ENCODE measurements around the gene CAMK1G. TPM values are rescaled to one million over a fixed set of nuclear protein-coding genes. Genes with fewer than 3 reads are reported as not detected.

Gene CAMK1G
- total and polyA plus RNA-seq, 9 of the 15 experiments (the other 6 are each of a cell fraction or from before 2014, with no cell fraction given) = not detected

DNA sequence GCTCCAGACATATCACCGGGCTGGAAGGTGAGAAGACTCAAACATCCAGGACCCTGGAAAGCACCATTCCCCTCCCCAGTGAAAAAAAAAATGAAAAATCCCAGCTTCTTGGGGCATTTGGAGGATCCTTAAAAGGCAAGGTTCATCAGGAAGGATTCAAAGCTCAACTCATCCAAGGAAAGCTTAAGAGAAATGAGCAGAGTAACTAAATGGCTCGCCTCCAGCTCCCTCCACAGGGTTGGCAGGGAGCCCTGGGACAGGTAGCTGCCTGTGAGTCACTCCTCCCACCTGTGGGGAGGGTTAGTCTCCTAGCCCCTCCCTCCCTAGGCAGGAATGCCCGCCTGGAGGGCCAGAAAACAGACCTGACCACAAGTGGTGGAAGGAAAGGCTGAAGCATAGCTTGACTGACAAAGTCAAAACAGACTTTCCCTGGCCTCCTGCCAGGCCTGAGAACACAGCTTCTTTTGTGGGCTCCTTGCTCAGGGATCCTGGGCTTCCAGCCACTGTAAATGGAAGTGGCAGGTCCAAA lies 69.4 kb downstream of the CAMK1G start:
- peak; percentile 9 for ATAC-seq
- FAIRE-seq = peak; percentile 65
- H3K79me2 ChIP-seq (ENCODE audit: control insufficient read depth, insufficient read depth, low read length) = no peaks in the 10 kb centered on the region
- H3K4me2 ChIP-seq (ENCODE audit: insufficient read depth, low read length) = no peak overlapping the region
- 17% methylated on average over 3 of the region's 3 CpGs for WGBS (ENCODE audit: insufficient coverage, low coverage, missing lambda C conversion rate)
- H3K4me3 ChIP-seq = no peak overlapping the region
- DNase-seq (ENCODE audit: extremely low read depth in 1 of 4, low spot score in 3 of 4) = peak; percentile 45 to 77 (median 49)
- H4K20me1 ChIP-seq (replicated peaks; ENCODE audit: control insufficient read depth, insufficient read depth, low read length) = no peaks in the 10 kb centered on the region
- no peak overlapping the region for H3K27ac ChIP-seq (ENCODE audit: extremely low read depth, low read depth, low read length)
- H3K36me3 ChIP-seq (ENCODE audit: control insufficient read depth, insufficient read depth, low read length) = no peaks in the 10 kb centered on the region
- ChIA-PET CTCF (ENCODE audit: low intra/inter-chr PET ratio) (no interaction called here), POLR2A (interaction anchor here (0.6 to 3.5 kb wide), 12 partner anchors 8 to 57 kb away, joined by 3 to 15 read pairs (median 3); partner anchors contain the start of gene G0S2)
- in situ Hi-C loops (cut with MboI) = loop anchor here (10.0 kb wide), 1 partner anchor 1828 kb away; no protein-coding TSS in a partner anchor
- H3K9me3 ChIP-seq (replicated peaks; ENCODE audit: control insufficient read depth, insufficient read depth, low read depth, low read length) = no peaks in the 10 kb centered on the region
- H3K27me3 ChIP-seq (ENCODE audit: control insufficient read depth in 2 of 2, insufficient read depth in 2 of 2, low read length in 2 of 2) = peaks cover 0 to 6% of the 10 kb centered on the region in 2 experiments; a peak in 1 of 5 replicates
- H3K9me1 ChIP-seq (ENCODE audit: control insufficient read depth, insufficient read depth, low read length) = no peaks in the 10 kb centered on the region
- no peak overlapping the region; the same call in 1 of the 2 replicates for H2AFZ ChIP-seq (ENCODE audit: low read depth, low read length)
- H3K9ac ChIP-seq (ENCODE audit: insufficient read depth in 1 of 2, low read depth in 2 of 2, low read length in 2 of 2) = peak overlapping the region in 1 of 2 experiments; percentile 53; a peak in 1 of 4 replicates
- H3K4me1 ChIP-seq (replicated peaks in 1 of 2; ENCODE audit: control insufficient read depth in 2 of 2, insufficient read depth in 2 of 2, low read length in 2 of 2) = peaks cover 37 to 55% of the 10 kb centered on the region in 2 experiments
- no TSS peak for BruUV-seq (replicated peaks)
- intact Hi-C loops (cut with micrococcal nuclease) = no loop called here
- TF ChIP-seq ATF1 (CRISPR knock-in tag; IDR thresholded peaks at IDR 0.05) = no peak
- no peak for TF ChIP-seq ATF1 (tag; IDR thresholded peaks at IDR 0.05)
- TF ChIP-seq, protein P1, sequence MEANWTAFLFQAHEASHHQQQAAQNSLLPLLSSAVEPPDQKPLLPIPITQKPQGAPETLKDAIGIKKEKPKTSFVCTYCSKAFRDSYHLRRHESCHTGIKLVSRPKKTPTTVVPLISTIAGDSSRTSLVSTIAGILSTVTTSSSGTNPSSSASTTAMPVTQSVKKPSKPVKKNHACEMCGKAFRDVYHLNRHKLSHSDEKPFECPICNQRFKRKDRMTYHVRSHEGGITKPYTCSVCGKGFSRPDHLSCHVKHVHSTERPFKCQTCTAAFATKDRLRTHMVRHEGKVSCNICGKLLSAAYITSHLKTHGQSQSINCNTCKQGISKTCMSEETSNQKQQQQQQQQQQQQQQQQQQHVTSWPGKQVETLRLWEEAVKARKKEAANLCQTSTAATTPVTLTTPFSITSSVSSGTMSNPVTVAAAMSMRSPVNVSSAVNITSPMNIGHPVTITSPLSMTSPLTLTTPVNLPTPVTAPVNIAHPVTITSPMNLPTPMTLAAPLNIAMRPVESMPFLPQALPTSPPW (CRISPR knock-in tag; IDR thresholded peaks at IDR 0.05) = peak; percentile 39
- TF ChIP-seq NFIC (IDR thresholded peaks at IDR 0.05) = peak; percentile 95
- peak; percentile 97 for TF ChIP-seq ZNF764 (CRISPR knock-in tag; IDR thresholded peaks at IDR 0.05; ENCODE audit: low read depth)
- TF ChIP-seq, protein P2, sequence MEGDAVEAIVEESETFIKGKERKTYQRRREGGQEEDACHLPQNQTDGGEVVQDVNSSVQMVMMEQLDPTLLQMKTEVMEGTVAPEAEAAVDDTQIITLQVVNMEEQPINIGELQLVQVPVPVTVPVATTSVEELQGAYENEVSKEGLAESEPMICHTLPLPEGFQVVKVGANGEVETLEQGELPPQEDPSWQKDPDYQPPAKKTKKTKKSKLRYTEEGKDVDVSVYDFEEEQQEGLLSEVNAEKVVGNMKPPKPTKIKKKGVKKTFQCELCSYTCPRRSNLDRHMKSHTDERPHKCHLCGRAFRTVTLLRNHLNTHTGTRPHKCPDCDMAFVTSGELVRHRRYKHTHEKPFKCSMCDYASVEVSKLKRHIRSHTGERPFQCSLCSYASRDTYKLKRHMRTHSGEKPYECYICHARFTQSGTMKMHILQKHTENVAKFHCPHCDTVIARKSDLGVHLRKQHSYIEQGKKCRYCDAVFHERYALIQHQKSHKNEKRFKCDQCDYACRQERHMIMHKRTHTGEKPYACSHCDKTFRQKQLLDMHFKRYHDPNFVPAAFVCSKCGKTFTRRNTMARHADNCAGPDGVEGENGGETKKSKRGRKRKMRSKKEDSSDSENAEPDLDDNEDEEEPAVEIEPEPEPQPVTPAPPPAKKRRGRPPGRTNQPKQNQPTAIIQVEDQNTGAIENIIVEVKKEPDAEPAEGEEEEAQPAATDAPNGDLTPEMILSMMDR (IDR thresholded peaks at IDR 0.05 in 2 of 3, conservative IDR thresholded peaks at IDR 0.05 in 1 of 3; ENCODE audit: insufficient read depth in 2 of 3, low read depth in 1 of 3, low read length in 3 of 3) = no peak
- no peak for TF ChIP-seq STAT5A (IDR thresholded peaks at IDR 0.05; ENCODE audit: borderline replicate concordance, low read length)
- no peak for TF ChIP-seq NR2F6 (CRISPR knock-in tag; IDR thresholded peaks at IDR 0.05)
- TF ChIP-seq ZNF785 (CRISPR knock-in tag; IDR thresholded peaks at IDR 0.05) = no peak
- no peak for TF ChIP-seq CEBPG (CRISPR knock-in tag; IDR thresholded peaks at IDR 0.05)
- TF ChIP-seq CEBPG (tag; conservative IDR thresholded peaks at IDR 0.05 in 1 of 2, IDR thresholded peaks at IDR 0.05 in 1 of 2) = no peak
- no peak for TF ChIP-seq ZC3H8 (IDR thresholded peaks at IDR 0.05)
- no peak for TF ChIP-seq SUPT5H (IDR thresholded peaks at IDR 0.05)
- no peak for TF ChIP-seq KLF10 (CRISPR knock-in tag; IDR thresholded peaks at IDR 0.05)
- TF ChIP-seq TSC22D4 (tag; IDR thresholded peaks at IDR 0.05) = no peak
- no peak for TF ChIP-seq ZNF584 (CRISPR knock-in tag; IDR thresholded peaks at IDR 0.05; ENCODE audit: low read depth)
- 0 out of 2 replicates have a peak, but pooled peaks have one; percentile 24 for TF ChIP-seq EHMT2 (IDR thresholded peaks at IDR 0.05)
- TF ChIP-seq, protein P3, sequence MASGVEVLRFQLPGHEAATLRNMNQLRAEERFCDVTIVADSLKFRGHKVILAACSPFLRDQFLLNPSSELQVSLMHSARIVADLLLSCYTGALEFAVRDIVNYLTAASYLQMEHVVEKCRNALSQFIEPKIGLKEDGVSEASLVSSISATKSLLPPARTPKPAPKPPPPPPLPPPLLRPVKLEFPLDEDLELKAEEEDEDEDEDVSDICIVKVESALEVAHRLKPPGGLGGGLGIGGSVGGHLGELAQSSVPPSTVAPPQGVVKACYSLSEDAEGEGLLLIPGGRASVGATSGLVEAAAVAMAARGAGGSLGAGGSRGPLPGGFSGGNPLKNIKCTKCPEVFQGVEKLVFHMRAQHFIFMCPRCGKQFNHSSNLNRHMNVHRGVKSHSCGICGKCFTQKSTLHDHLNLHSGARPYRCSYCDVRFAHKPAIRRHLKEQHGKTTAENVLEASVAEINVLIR (CRISPR knock-in tag; IDR thresholded peaks at IDR 0.05) = no peak
- TF ChIP-seq ZNF551 (CRISPR knock-in tag; IDR thresholded peaks at IDR 0.05) = no peak
- 0 out of 2 replicates have a peak, but pooled peaks have one; percentile 22 for TF ChIP-seq RB1 (IDR thresholded peaks at IDR 0.05; ENCODE audit: low read depth)
- no peak for TF ChIP-seq RCOR1 (IDR thresholded peaks at IDR 0.05; ENCODE audit: borderline replicate concordance in 1 of 2, low read depth in 2 of 2, low read length in 2 of 2)
- TF ChIP-seq ZNF354B (CRISPR knock-in tag; IDR thresholded peaks at IDR 0.05) = no peak
